ENCODE measurements around the gene XKR3.

DNA sequence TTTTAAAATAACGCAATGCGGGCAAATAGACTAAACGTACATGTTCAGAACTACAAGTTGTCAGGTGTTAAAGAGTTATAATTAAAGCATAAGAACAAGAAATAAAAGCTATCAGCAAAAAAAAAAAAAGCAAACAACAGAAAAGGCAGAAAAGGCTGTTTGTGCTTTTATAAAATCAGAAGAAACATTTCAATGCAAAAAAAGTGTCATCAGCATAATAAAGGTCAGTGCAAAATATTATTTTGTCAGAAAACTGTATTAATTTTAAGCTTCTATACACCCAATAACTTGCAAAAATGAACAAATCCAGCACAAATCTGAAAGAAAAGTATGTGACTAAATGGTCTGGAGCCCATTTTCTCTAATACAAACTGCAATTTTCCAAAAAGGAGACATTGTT, 23.6 kb downstream of the XKR3 start:
- TF ChIP-seq, protein P1, sequence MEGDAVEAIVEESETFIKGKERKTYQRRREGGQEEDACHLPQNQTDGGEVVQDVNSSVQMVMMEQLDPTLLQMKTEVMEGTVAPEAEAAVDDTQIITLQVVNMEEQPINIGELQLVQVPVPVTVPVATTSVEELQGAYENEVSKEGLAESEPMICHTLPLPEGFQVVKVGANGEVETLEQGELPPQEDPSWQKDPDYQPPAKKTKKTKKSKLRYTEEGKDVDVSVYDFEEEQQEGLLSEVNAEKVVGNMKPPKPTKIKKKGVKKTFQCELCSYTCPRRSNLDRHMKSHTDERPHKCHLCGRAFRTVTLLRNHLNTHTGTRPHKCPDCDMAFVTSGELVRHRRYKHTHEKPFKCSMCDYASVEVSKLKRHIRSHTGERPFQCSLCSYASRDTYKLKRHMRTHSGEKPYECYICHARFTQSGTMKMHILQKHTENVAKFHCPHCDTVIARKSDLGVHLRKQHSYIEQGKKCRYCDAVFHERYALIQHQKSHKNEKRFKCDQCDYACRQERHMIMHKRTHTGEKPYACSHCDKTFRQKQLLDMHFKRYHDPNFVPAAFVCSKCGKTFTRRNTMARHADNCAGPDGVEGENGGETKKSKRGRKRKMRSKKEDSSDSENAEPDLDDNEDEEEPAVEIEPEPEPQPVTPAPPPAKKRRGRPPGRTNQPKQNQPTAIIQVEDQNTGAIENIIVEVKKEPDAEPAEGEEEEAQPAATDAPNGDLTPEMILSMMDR (IDR thresholded peaks at IDR 0.05 in 4 of 5, conservative IDR thresholded peaks at IDR 0.05 in 1 of 5) = no peak
- no peak for TF ChIP-seq POLR2A (IDR thresholded peaks at IDR 0.05)
